ENCODE data around the gene C10orf143.

C10orf143 gene

GRCh38 chr10:130110246-130111112 lies at the start of gene C10orf143:
TSS of gene C10orf143 (minus strand) at chr10:130110830. CDS start at chr10:130110772, 58 bp downstream.
- Histone ChIP-seq H3K4me3 (ENCODE audit: low read length) (peak within 1 kb of the TSS; percentile 72), H3K27me3 (ENCODE audit: control insufficient read depth, insufficient read depth, low read length) (no peaks in the 10 kb centered on the region), H3K9me3 (ENCODE audit: control insufficient read depth, insufficient read depth, low read length) (no peaks in the 10 kb centered on the region), H3K4me1 (ENCODE audit: control insufficient read depth, insufficient read depth, low read length) (peaks cover 1% of the 10 kb centered on the region; the same call in 1 of the 2 replicates), H3K27ac (ENCODE audit: low read length) (no peak within 1 kb of the TSS), H3K36me3 (ENCODE audit: control insufficient read depth, insufficient read depth, low read length) (no peaks in the 10 kb centered on the region)
- DNase-seq (ENCODE audit: low read depth, low spot score) = peak; percentile 83
- no CpG with 5 or more reads among the region's 71 CpGs for WGBS (ENCODE audit: insufficient coverage, insufficient read length)

- no CpG with 5 or more reads among the region's 2 CpGs for WGBS (ENCODE audit: insufficient coverage, insufficient read length)
- no peaks in the 10 kb centered on the region for H3K9me3 ChIP-seq (ENCODE audit: control insufficient read depth, insufficient read depth, low read length)
- H3K27me3 ChIP-seq (ENCODE audit: control insufficient read depth, insufficient read depth, low read length) = no peaks in the 10 kb centered on the region
- DNase-seq (ENCODE audit: low read depth, low spot score) = no peak
- peaks cover 4% of the 10 kb centered on the region; the same call in 1 of the 2 replicates for H3K36me3 ChIP-seq (ENCODE audit: control insufficient read depth, insufficient read depth, low read length)
- H3K27ac ChIP-seq (ENCODE audit: low read length) = no peak overlapping the region
- H3K4me1 ChIP-seq (ENCODE audit: control insufficient read depth, insufficient read depth, low read length) = no peaks in the 10 kb centered on the region; the same call in 1 of the 2 replicates
- H3K4me3 ChIP-seq (ENCODE audit: low read length) = no peak overlapping the region
Measured at GRCh38 chr10:130159192-130159794, 48.7 kb upstream of the C10orf143 start.

DNA sequence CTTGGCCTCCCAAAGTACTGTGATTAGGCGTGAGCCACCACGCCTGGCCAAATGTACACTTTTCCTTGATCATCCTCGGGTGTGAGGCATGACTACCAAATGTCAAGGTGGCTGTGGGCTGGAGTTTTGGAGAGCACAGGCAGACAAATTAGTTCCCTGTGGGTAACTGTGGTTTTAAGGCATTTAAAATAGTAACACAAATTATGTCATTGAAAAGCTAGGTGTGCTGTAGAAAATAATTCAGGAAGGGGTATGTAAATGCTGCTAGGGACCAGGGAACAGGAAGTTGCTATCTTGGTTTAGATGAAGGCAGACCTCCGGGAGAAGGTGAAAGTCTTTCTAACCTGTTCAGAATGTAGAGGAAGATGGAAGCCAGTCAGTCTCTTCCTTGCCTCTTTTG lies 35.4 kb upstream of the C10orf143 start:
- H3K36me3 ChIP-seq (ENCODE audit: control insufficient read depth, insufficient read depth, low read length) = peaks cover 6% of the 10 kb centered on the region; the same call in 1 of the 2 replicates

DNA sequence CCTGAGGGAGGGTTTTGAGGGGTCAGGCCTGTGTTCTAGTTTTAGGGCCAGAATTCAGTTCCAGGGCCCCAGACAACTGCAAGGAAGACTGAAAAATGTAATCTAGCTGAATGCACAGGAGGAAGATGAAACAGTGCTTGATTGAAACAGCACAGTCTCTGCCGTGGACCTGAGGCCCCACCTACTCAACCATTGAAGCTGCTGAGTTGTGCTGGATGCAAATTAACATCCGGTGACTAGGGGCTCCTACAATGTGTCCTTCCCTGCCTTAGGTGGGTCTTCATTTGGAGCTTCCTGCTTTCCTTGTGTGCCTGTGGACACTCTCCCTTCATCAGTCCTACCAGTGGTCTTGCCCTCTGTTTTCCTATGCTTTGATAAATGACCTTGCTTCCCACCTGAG lies 31.2 kb upstream of the C10orf143 start:
- no peak for DNase-seq (ENCODE audit: low read depth, low spot score)
- Histone ChIP-seq H3K4me1 (ENCODE audit: control insufficient read depth, insufficient read depth, low read length) (0 out of 2 replicates have a peak, but pooled peaks cover 3% of the 10 kb centered on the region), H3K27ac (ENCODE audit: low read length) (no peak overlapping the region), H3K27me3 (ENCODE audit: control insufficient read depth, insufficient read depth, low read length) (no peaks in the 10 kb centered on the region), H3K9me3 (ENCODE audit: control insufficient read depth, insufficient read depth, low read length) (no peaks in the 10 kb centered on the region), H3K4me3 (ENCODE audit: low read length) (no peak overlapping the region), H3K36me3 (ENCODE audit: control insufficient read depth, insufficient read depth, low read length) (peaks cover 4% of the 10 kb centered on the region; the same call in 1 of the 2 replicates)
- no CpG with 5 or more reads among the region's 2 CpGs for WGBS (ENCODE audit: insufficient coverage, insufficient read length)

More for the DNA sequence above, 35.4 kb upstream of the C10orf143 start:
- Histone ChIP-seq H3K27ac (ENCODE audit: low read length) (no peak overlapping the region), H3K4me3 (ENCODE audit: low read length) (no peak overlapping the region), H3K9me3 (ENCODE audit: control insufficient read depth, insufficient read depth, low read length) (no peaks in the 10 kb centered on the region), H3K4me1 (ENCODE audit: control insufficient read depth, insufficient read depth, low read length) (0 out of 2 replicates have a peak, but pooled peaks cover 3% of the 10 kb centered on the region), H3K27me3 (ENCODE audit: control insufficient read depth, insufficient read depth, low read length) (no peaks in the 10 kb centered on the region)
- DNase-seq (ENCODE audit: low read depth, low spot score) = no peak
- whole genome bisulfite sequencing (ENCODE audit: insufficient coverage, insufficient read length) = no CpG with 5 or more reads among the region's 4 CpGs

- Histone ChIP-seq H3K36me3 (ENCODE audit: control insufficient read depth, insufficient read depth, low read length) (peaks cover 4% of the 10 kb centered on the region; the same call in 1 of the 2 replicates), H3K4me3 (ENCODE audit: low read length) (no peak overlapping the region), H3K27ac (ENCODE audit: low read length) (no peak overlapping the region), H3K9me3 (ENCODE audit: control insufficient read depth, insufficient read depth, low read length) (no peaks in the 10 kb centered on the region), H3K4me1 (ENCODE audit: control insufficient read depth, insufficient read depth, low read length) (0 out of 2 replicates have a peak, but pooled peaks cover 3% of the 10 kb centered on the region), H3K27me3 (ENCODE audit: control insufficient read depth, insufficient read depth, low read length) (no peaks in the 10 kb centered on the region)
- DNase-seq (ENCODE audit: low read depth, low spot score) = no peak
- WGBS (ENCODE audit: insufficient coverage, insufficient read length) = no CpG with 5 or more reads among the region's 1 CpG
Measured at GRCh38 chr10:130141460-130141859, 30.8 kb upstream of the C10orf143 start.

DNA sequence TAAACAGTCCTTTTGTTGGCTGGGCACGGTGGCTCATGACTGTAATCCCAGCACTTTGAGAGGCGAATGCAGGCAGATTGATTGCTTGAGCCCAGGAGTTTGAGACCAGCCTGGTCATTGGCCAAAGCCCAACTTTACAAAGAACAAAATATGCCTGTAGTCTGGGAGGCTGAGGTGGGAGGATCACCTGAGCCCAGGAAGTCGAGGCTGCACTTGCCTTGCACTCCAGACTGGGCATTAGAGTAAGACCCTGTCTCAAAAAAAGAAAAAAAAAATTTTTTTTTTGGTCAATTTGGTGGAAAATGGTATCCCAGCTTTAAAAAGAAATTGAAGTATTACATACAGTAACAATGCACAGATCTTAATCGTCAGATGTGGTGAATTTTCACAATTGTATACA lies 30.4 kb upstream of the C10orf143 start:
- no peak overlapping the region for H3K4me3 ChIP-seq (ENCODE audit: low read length)

DNA sequence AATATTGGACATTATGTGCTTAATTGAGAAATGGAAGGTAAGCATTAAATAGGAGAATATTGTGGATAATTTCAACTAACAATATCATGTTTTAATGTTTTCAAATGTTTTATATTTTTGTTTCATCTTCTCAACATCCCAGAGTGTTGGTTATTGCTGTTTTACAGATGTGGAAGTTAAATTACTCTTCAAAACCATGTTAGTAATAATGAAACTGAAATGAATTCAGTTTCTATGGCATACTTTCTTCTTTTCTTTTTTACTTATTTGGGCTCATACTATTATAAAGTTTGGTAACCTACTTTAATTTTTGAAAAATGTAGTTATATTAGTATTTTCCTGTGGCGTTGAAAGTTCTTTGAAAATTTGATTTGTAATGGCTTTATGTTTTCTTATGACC lies 29.8 kb upstream of the C10orf143 start:
- no peaks in the 10 kb centered on the region for H3K27me3 ChIP-seq (ENCODE audit: control insufficient read depth, insufficient read depth, low read length)
- H3K4me1 ChIP-seq (ENCODE audit: control insufficient read depth, insufficient read depth, low read length) = peaks cover 5% of the 10 kb centered on the region; the same call in 1 of the 2 replicates
- H3K27ac ChIP-seq (ENCODE audit: low read length) = no peak overlapping the region
- no peaks in the 10 kb centered on the region for H3K9me3 ChIP-seq (ENCODE audit: control insufficient read depth, insufficient read depth, low read length)
- no peaks in the 10 kb centered on the region for H3K36me3 ChIP-seq (ENCODE audit: control insufficient read depth, insufficient read depth, low read length)
- DNase-seq (ENCODE audit: low read depth, low spot score) = no peak
- H3K4me3 ChIP-seq (ENCODE audit: low read length) = no peak overlapping the region
- WGBS (ENCODE audit: insufficient coverage, insufficient read length) = no CpG with 5 or more reads among the region's 1 CpG

More for the DNA sequence above, 30.4 kb upstream of the C10orf143 start:
- no peak for DNase-seq (ENCODE audit: low read depth, low spot score)
- Histone ChIP-seq H3K36me3 (ENCODE audit: control insufficient read depth, insufficient read depth, low read length) (peaks cover under 1% of the 10 kb centered on the region; the same call in 1 of the 2 replicates), H3K9me3 (ENCODE audit: control insufficient read depth, insufficient read depth, low read length) (no peaks in the 10 kb centered on the region), H3K27me3 (ENCODE audit: control insufficient read depth, insufficient read depth, low read length) (no peaks in the 10 kb centered on the region), H3K4me1 (ENCODE audit: control insufficient read depth, insufficient read depth, low read length) (0 out of 2 replicates have a peak, but pooled peaks cover 3% of the 10 kb centered on the region), H3K27ac (ENCODE audit: low read length) (no peak overlapping the region)
- WGBS (ENCODE audit: insufficient coverage, insufficient read length) = no CpG with 5 or more reads among the region's 4 CpGs

DNA sequence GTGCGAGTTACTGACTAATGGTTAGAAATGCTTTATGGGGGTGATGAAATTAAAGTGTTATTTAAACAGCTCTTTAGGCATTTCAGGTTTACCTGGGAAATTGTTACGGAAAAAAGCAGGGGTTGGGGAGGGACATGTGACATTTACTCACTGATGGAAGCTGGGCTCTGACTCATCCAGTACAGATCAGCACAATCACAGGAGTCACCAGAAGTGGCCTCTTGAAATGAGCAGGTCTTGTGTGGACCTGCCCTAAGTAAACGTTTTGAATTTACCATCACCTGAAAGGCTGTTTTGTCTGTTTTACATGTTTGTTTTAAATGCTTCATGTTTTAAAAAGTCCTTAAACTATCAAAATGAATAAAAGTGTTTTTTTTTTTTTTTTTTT lies 27.8 kb upstream of the C10orf143 start:
- Histone ChIP-seq H3K9me3 (ENCODE audit: control insufficient read depth, insufficient read depth, low read length) (no peaks in the 10 kb centered on the region), H3K27me3 (ENCODE audit: control insufficient read depth, insufficient read depth, low read length) (no peaks in the 10 kb centered on the region), H3K4me3 (ENCODE audit: low read length) (no peak overlapping the region), H3K4me1 (ENCODE audit: control insufficient read depth, insufficient read depth, low read length) (peaks cover 5% of the 10 kb centered on the region; the same call in 1 of the 2 replicates), H3K36me3 (ENCODE audit: control insufficient read depth, insufficient read depth, low read length) (no peaks in the 10 kb centered on the region), H3K27ac (ENCODE audit: low read length) (no peak overlapping the region)
- whole genome bisulfite sequencing (ENCODE audit: insufficient coverage, insufficient read length) = no CpG with 5 or more reads among the region's 3 CpGs
- DNase-seq (ENCODE audit: low read depth, low spot score) = no peak

GRCh38 chr10:130137659-130138478 lies 27.2 kb upstream of the C10orf143 start:
- H3K36me3 ChIP-seq (ENCODE audit: control insufficient read depth, insufficient read depth, low read length) = no peaks in the 10 kb centered on the region
- H3K4me1 ChIP-seq (ENCODE audit: control insufficient read depth, insufficient read depth, low read length) = peaks cover 5% of the 10 kb centered on the region; the same call in 1 of the 2 replicates
- DNase-seq (ENCODE audit: low read depth, low spot score) = no peak
- no CpG with 5 or more reads among the region's 28 CpGs for WGBS (ENCODE audit: insufficient coverage, insufficient read length)
- no peaks in the 10 kb centered on the region for H3K9me3 ChIP-seq (ENCODE audit: control insufficient read depth, insufficient read depth, low read length)
- H3K4me3 ChIP-seq (ENCODE audit: low read length) = no peak overlapping the region; the same call in 1 of the 2 replicates
- no peak overlapping the region for H3K27ac ChIP-seq (ENCODE audit: low read length)
- no peaks in the 10 kb centered on the region for H3K27me3 ChIP-seq (ENCODE audit: control insufficient read depth, insufficient read depth, low read length)

GRCh38 chr10:130137090-130137448 lies 26.4 kb upstream of the C10orf143 start:
- DNase-seq (ENCODE audit: low read depth, low spot score) = no peak
- Histone ChIP-seq H3K36me3 (ENCODE audit: control insufficient read depth, insufficient read depth, low read length) (no peaks in the 10 kb centered on the region), H3K4me1 (ENCODE audit: control insufficient read depth, insufficient read depth, low read length) (peaks cover 5% of the 10 kb centered on the region; the same call in 1 of the 2 replicates), H3K4me3 (ENCODE audit: low read length) (peak overlapping the region; percentile 96; the same call in 1 of the 2 replicates), H3K27me3 (ENCODE audit: control insufficient read depth, insufficient read depth, low read length) (no peaks in the 10 kb centered on the region), H3K9me3 (ENCODE audit: control insufficient read depth, insufficient read depth, low read length) (no peaks in the 10 kb centered on the region), H3K27ac (ENCODE audit: low read length) (no peak overlapping the region)
- WGBS (ENCODE audit: insufficient coverage, insufficient read length) = no CpG with 5 or more reads among the region's 10 CpGs
